Left lung (tissue), 10 donors: ENCODE measurements around the gene GRK7. TPM values are rescaled to one million over a fixed set of nuclear protein-coding genes. Genes with fewer than 3 reads are reported as not detected.
"Not testable (repeated sequence)": the region's sequence is repeated elsewhere in the genome, so short reads cannot be mapped to it uniquely, and the experiment has no call there.

ENCODE experiments used
- ATAC-seq: fragments of 200-7000 bp; cut with Tn5 transposase; one replicate; pipeline ENCODE4 v1.9.1; 2020; ENCODE audit warnings: moderate library complexity
- DNase-seq, 4 donors: peaks; one replicate each; pipeline ENCODE4 v3.0.0-alpha.2; 2013 to 2020
- H3K27ac ChIP-seq, 2 donors: fragments of 200-600 bp; sonication (generic) in 1 of 2; one replicate each; pipeline versions ENCODE4 v1.5.0 to v1.8.0; 2020 to 2021
- H3K27me3 ChIP-seq, 2 donors: fragments of 200-600 bp; sonication (generic) in 1 of 2; one replicate each; pipeline versions ENCODE4 v1.5.0 to v1.8.0; 2020 to 2021
- H3K36me3 ChIP-seq, 2 donors: fragments of 200-600 bp; sonication (generic) in 1 of 2; one replicate each; pipeline versions ENCODE4 v1.5.0 to v1.8.0; 2020 to 2021
- H3K4me1 ChIP-seq, 2 donors: fragments of 200-600 bp; one replicate each; pipeline ENCODE4 v1.8.0; 2021
- H3K4me3 ChIP-seq, 2 donors: fragments of 200-600 bp; sonication (generic) in 1 of 2; one replicate each; pipeline versions ENCODE4 v1.5.0 to v1.8.0; 2020 to 2021; ENCODE audit warnings: mild to moderate bottlenecking in 1 of 2
- H3K9me3 ChIP-seq, 2 donors: fragments of 200-600 bp; sonication (generic) in 1 of 2; one replicate each; pipeline versions ENCODE4 v1.5.0 to v1.8.0; 2020 to 2021
- CTCF ChIP-seq, 2 donors: fragments of 200-600 bp; sonication (generic) in 1 of 2; IDR thresholded peaks; one replicate each; pipeline versions ENCODE4 v1.5.0 to v1.8.0; 2021; ENCODE audit warnings: antibody characterized with exemption in 2 of 2
- intact Hi-C, 2 donors: fragments of 100-400 bp; cut with DNase I; formaldehyde crosslinking; loops; one replicate each; pipeline versions ENCODE4 v1.11.2 to v1.14.2; 2022
- polyA plus RNA-seq, 6 donors: library from polyadenylated mRNA; unstranded; fragments of 120-200 nt; gene quantifications; one replicate each; pipeline ENCODE4 v1.2.1, GENCODE V29; 2013; ENCODE audit not compliant: insufficient read length in 6 of 6
- total RNA-seq, 2 donors: library from RNA; stranded (reverse); fragmentation: NEBNext Ultra II Directional; extraction: Animal tissue kit (Norgen Biotek cat#: 25700); gene quantifications; one replicate each; pipeline ENCODE4 v1.2.1, GENCODE V29; 2021
- donor health status: DM: no; HTN: yes; CAD: no.
- donor health status: DM: no; HTN: no; CAD: no.

GRK7 gene
- total and polyA plus RNA-seq, 8 donors: 0.06 to 0.19 (median 0.13) TPM; not detected in 2

GRCh38 chr3:141802316-141803077 lies 39.3 kb downstream of the GRK7 start:
- H3K36me3 ChIP-seq: no peaks in the 10 kb centered on the region
- DNase-seq (no peak), ATAC-seq (no peak)
- peaks cover 9 to 10% of the 10 kb centered on the region in 2 donors for H3K4me1 ChIP-seq
- no peaks in the 10 kb centered on the region for H3K9me3 ChIP-seq
- no peak overlapping the region for H3K27ac ChIP-seq
- H3K27me3 ChIP-seq: no peaks in the 10 kb centered on the region
- TF ChIP-seq CTCF (IDR thresholded peaks at IDR 0.05): no peak
- H3K4me3 ChIP-seq: no peak overlapping the region
- intact Hi-C loops: no loop called here

GRCh38 chr3:141803538-141803937 lies 40.3 kb downstream of the GRK7 start:
- H3K4me3 ChIP-seq, intact Hi-C loops, H3K9me3 ChIP-seq, ATAC-seq, H3K36me3 ChIP-seq, H3K27me3 ChIP-seq, DNase-seq, H3K4me1 ChIP-seq, H3K27ac ChIP-seq: not testable (repeated sequence)

GRCh38 chr3:141804447-141804777 lies 41.2 kb downstream of the GRK7 start:
- Histone ChIP-seq H3K4me3 (no peak overlapping the region), H3K9me3 (no peaks in the 10 kb centered on the region), H3K36me3 (no peaks in the 10 kb centered on the region), H3K27me3 (no peaks in the 10 kb centered on the region), H3K27ac (no peak overlapping the region), H3K4me1 (no peaks in the 10 kb centered on the region)
- intact Hi-C loops: no loop called here
- TF ChIP-seq CTCF (IDR thresholded peaks at IDR 0.05): no peak
- ATAC-seq: no peak
- no peak for DNase-seq

GRCh38 chr3:141804778-141805639 lies 41.8 kb downstream of the GRK7 start:
- intact Hi-C loops: no loop called here
- ATAC-seq (no peak), DNase-seq (no peak)

GRCh38 chr3:141807277-141808033 lies 44.2 kb downstream of the GRK7 start:
- no peaks in the 10 kb centered on the region for H3K36me3 ChIP-seq
- no peaks in the 10 kb centered on the region for H3K4me1 ChIP-seq
- no peak overlapping the region for H3K27ac ChIP-seq
- intact Hi-C loops: no loop called here
- DNase-seq (no peak), ATAC-seq (no peak)
- no peak for TF ChIP-seq CTCF (IDR thresholded peaks at IDR 0.05)
- no peaks in the 10 kb centered on the region for H3K27me3 ChIP-seq
- H3K9me3 ChIP-seq: no peaks in the 10 kb centered on the region
- H3K4me3 ChIP-seq: no peak overlapping the region

More at GRCh38 chr3:141804778-141805639, 41.8 kb downstream of the GRK7 start:
- H3K4me1 ChIP-seq: no peaks in the 10 kb centered on the region
- TF ChIP-seq CTCF (IDR thresholded peaks at IDR 0.05): no peak
- no peak overlapping the region for H3K4me3 ChIP-seq
- H3K36me3 ChIP-seq: no peaks in the 10 kb centered on the region
- H3K27ac ChIP-seq: no peak overlapping the region
- no peaks in the 10 kb centered on the region for H3K27me3 ChIP-seq
- H3K9me3 ChIP-seq: no peaks in the 10 kb centered on the region
